ENCODE data around the gene FUBP3.

Gene FUBP3

GRCh38 chr9:130663258-130663976 is 84.0 kb downstream of the FUBP3 start:
- no peak overlapping the region for H3K4me3 ChIP-seq (ENCODE audit: low read depth, low read length)
- DNase-seq = no peak
- H3K36me3 ChIP-seq (replicated peaks) = no peaks in the 10 kb centered on the region
- no peak for TF ChIP-seq CTCF (IDR thresholded peaks at IDR 0.05; ENCODE audit: low read depth, low read length, missing control alignments)
- H3K27ac ChIP-seq = no peak overlapping the region
- in situ Hi-C loops (cut with HindIII; ENCODE audit: low pct_ligation_motif_present, low sequenced_read_pairs) = no loop called here
- peaks cover 87% of the 10 kb centered on the region for H3K27me3 ChIP-seq (replicated peaks)

- in situ Hi-C loops (cut with HindIII; ENCODE audit: low pct_ligation_motif_present, low sequenced_read_pairs) = no loop called here
- no peak for TF ChIP-seq CTCF (IDR thresholded peaks at IDR 0.05; ENCODE audit: low read depth, low read length, missing control alignments)
- Histone ChIP-seq H3K36me3 (replicated peaks) (no peaks in the 10 kb centered on the region), H3K4me3 (ENCODE audit: low read depth, low read length) (no peak overlapping the region), H3K27ac (no peak overlapping the region), H3K27me3 (replicated peaks) (peaks cover 82% of the 10 kb centered on the region)
- no peak for DNase-seq
These were observed 84.5 kb downstream of the FUBP3 start for GRCh38 chr9:130663977-130664250.

GRCh38 chr9:130664251-130665028 is 85.1 kb downstream of the FUBP3 start, which contains the start of gene PRDM12:
TSS of gene PRDM12 (plus strand) at chr9:130664594. CDS start at chr9:130664654, 60 bp downstream.
- DNase-seq = no peak
- in situ Hi-C loops (cut with HindIII; ENCODE audit: low pct_ligation_motif_present, low sequenced_read_pairs) = no loop called here
- H3K36me3 ChIP-seq (replicated peaks) = no peaks in the 10 kb centered on the region
- no peak for TF ChIP-seq CTCF (IDR thresholded peaks at IDR 0.05; ENCODE audit: low read depth, low read length, missing control alignments)
- no peak within 1 kb of the TSS for H3K27ac ChIP-seq
- no peak within 1 kb of the TSS for H3K4me3 ChIP-seq (ENCODE audit: low read depth, low read length)
- peaks cover 77% of the 10 kb centered on the region for H3K27me3 ChIP-seq (replicated peaks)

- in situ Hi-C loops (cut with HindIII; ENCODE audit: low pct_ligation_motif_present, low sequenced_read_pairs) = no loop called here
- no peak for DNase-seq
- Histone ChIP-seq H3K4me3 (ENCODE audit: low read depth, low read length) (no peak overlapping the region), H3K36me3 (replicated peaks) (no peaks in the 10 kb centered on the region), H3K27me3 (replicated peaks) (peaks cover 71% of the 10 kb centered on the region), H3K27ac (no peak overlapping the region)
- no peak for TF ChIP-seq CTCF (IDR thresholded peaks at IDR 0.05; ENCODE audit: low read depth, low read length, missing control alignments)
These were observed 85.7 kb downstream of the FUBP3 start for GRCh38 chr9:130665029-130665430.

GRCh38 chr9:130665431-130666392 is 86.3 kb downstream of the FUBP3 start:
- in situ Hi-C loops (cut with HindIII; ENCODE audit: low pct_ligation_motif_present, low sequenced_read_pairs) = no loop called here
- H3K27ac ChIP-seq = no peak overlapping the region
- H3K27me3 ChIP-seq (replicated peaks) = peaks cover 65% of the 10 kb centered on the region
- no peak for TF ChIP-seq CTCF (IDR thresholded peaks at IDR 0.05; ENCODE audit: low read depth, low read length, missing control alignments)
- DNase-seq = no peak
- H3K36me3 ChIP-seq (replicated peaks) = no peaks in the 10 kb centered on the region
- H3K4me3 ChIP-seq (ENCODE audit: low read depth, low read length) = no peak overlapping the region
